HFFc6 (cell line): ENCODE data around the gene LRRN2. TPM values are rescaled to one million over a fixed set of nuclear protein-coding genes. Genes with fewer than 3 reads are reported as not detected.

Source experiments
- DNase-seq: peaks from one replicate; pipeline ENCODE4 v3.0.0-alpha.2; 2018
- H3K27ac Mint-ChIP-seq: 2 replicates; pipeline ENCODE4 v1.8.0; 2020; ENCODE audit warnings: mild to moderate bottlenecking, mixed read lengths
- H3K27me3 Mint-ChIP-seq: 2 replicates; pipeline ENCODE4 v1.8.0; 2021; ENCODE audit warnings: mild to moderate bottlenecking, moderate library complexity, mixed read lengths; ENCODE audit not compliant: insufficient read depth
- H3K36me3 Mint-ChIP-seq: 2 replicates; pipeline ENCODE4 v1.8.0; 2021; ENCODE audit warnings: low read depth, mixed read lengths
- H3K4me1 Mint-ChIP-seq: 2 replicates; pipeline ENCODE4 v1.8.0; 2020; ENCODE audit warnings: low read depth, mixed read lengths
- H3K4me3 Mint-ChIP-seq: 2 replicates; pipeline ENCODE4 v1.8.0; 2020; ENCODE audit warnings: mild to moderate bottlenecking, moderate library complexity, mixed read lengths
- H3K9me3 Mint-ChIP-seq: 2 replicates; pipeline ENCODE4 v1.8.0; 2020; ENCODE audit warnings: mild to moderate bottlenecking, mixed read lengths
- total RNA-seq, 6 experiments: library from RNA; stranded (reverse); fragmentation: NEBNext Ultra II Directional; extraction: Animal tissue kit (Norgen Biotek cat#: 25700); gene quantifications; 2 replicates in 1 of 6; 3 replicates in 5 of 6; pipeline ENCODE4 v1.2.3, GENCODE V29; 2021
- TF ChIP-seq, protein P1 (sequence below): fragments of 200-600 bp; sonication (generic); IDR thresholded peaks from 2 replicates; pipeline ENCODE4 v1.5.0; 2021; ENCODE audit warnings: antibody characterized with exemption, mild to moderate bottlenecking

Gene LRRN2
- total RNA-seq, 6 experiments from 2014 or later = not detected

DNA sequence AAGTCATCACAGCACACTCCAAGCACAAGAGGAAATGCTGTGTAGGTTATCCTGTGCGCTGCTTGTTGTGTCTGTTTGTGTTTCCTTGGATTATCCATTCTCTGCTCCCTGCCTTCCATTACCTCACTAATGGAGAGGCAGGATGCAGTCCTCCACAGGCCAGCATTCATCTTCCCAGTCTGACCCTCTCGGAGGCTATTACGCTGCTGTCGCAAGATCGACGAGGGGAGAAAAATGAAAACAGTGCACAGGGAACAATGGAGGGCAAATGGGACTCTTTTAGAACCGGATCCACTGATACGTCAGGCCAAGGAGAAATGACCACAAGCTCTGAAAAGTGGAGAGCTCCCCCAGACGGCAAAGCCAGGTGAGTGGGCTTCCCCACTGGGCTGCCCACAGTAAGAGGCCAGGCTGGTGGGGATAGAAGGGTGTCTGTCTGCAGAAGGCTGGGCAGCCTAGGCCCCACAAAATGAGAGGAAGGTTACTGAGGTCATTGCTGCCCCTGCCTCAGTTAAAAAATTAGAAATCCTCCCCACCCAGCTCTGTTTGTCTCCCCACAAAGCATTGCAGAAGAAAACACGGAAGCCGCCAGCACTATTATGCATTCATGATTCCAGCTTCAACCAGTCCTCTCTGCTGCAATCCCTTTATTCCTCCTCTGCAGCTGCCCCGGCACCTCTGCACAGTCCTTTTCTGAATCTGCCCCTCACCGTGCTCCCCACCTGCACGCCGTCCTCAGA lies 21.7 kb downstream of the LRRN2 start:
- Mint-ChIP-seq H3K27me3 (peaks cover 47% of the 10 kb centered on the region), H3K27ac (no peak overlapping the region), H3K9me3 (no peaks in the 10 kb centered on the region), H3K4me3 (no peak overlapping the region), H3K4me1 (no peaks in the 10 kb centered on the region), H3K36me3 (no peaks in the 10 kb centered on the region)
- TF ChIP-seq, protein P1, sequence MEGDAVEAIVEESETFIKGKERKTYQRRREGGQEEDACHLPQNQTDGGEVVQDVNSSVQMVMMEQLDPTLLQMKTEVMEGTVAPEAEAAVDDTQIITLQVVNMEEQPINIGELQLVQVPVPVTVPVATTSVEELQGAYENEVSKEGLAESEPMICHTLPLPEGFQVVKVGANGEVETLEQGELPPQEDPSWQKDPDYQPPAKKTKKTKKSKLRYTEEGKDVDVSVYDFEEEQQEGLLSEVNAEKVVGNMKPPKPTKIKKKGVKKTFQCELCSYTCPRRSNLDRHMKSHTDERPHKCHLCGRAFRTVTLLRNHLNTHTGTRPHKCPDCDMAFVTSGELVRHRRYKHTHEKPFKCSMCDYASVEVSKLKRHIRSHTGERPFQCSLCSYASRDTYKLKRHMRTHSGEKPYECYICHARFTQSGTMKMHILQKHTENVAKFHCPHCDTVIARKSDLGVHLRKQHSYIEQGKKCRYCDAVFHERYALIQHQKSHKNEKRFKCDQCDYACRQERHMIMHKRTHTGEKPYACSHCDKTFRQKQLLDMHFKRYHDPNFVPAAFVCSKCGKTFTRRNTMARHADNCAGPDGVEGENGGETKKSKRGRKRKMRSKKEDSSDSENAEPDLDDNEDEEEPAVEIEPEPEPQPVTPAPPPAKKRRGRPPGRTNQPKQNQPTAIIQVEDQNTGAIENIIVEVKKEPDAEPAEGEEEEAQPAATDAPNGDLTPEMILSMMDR = no peak
- DNase-seq = no peak

DNA sequence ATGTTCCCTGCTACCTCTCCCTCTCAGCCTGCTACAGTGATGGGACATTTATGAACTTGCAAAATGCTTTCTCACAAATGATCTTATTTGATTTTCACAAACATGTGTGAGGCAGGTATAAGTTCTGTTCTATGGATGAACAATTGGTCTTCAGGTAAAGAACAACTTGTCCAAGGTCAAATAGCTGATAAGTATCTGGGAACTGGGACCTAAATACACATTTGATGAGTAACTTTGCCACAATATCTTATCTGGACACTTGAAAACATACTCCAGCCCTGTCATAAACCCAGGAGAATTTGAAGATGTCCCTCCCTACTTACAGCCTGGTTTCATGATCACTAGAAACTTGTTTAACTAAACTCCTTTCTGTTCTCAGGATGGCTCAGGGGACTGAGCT lies 23.0 kb downstream of the LRRN2 start:
- H3K36me3 Mint-ChIP-seq = no peaks in the 10 kb centered on the region
- no peaks in the 10 kb centered on the region for H3K9me3 Mint-ChIP-seq
- H3K27me3 Mint-ChIP-seq = peaks cover 43% of the 10 kb centered on the region
- H3K4me3 Mint-ChIP-seq = no peak overlapping the region
- TF ChIP-seq, protein P1 = no peak
- no peak for DNase-seq
- H3K27ac Mint-ChIP-seq = no peak overlapping the region
- H3K4me1 Mint-ChIP-seq = no peaks in the 10 kb centered on the region

DNA sequence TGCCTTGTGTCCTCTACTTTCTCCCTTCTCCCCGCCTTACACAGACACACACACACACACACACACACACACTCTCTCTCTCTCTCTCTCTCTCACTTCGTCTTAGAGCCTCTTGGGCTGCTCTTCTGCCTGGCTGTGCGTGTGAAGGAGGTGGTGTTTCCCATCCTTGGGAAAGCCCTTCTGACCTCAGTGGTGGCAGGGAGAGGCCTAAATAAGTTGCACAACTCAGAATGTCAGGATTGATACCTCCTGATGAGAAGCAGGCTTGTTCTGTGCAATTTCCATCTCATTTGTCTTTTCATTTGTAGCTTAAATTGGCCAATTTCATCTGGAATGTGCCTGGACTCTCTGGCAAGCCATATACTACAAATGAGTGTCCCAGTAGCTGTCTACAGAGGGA lies 25.0 kb downstream of the LRRN2 start:
- H3K27ac Mint-ChIP-seq = no peak overlapping the region

GRCh38 chr1:204659056-204659455 lies 26.5 kb downstream of the LRRN2 start:
- Mint-ChIP-seq H3K27me3 (peaks cover 42% of the 10 kb centered on the region), H3K4me3 (no peak overlapping the region), H3K9me3 (no peaks in the 10 kb centered on the region), H3K4me1 (no peaks in the 10 kb centered on the region), H3K27ac (no peak overlapping the region), H3K36me3 (no peaks in the 10 kb centered on the region)
- peak; percentile 32 for DNase-seq
- TF ChIP-seq, protein P1 = no peak

More for the DNA sequence above, 25.0 kb downstream of the LRRN2 start:
- no peaks in the 10 kb centered on the region for H3K9me3 Mint-ChIP-seq
- H3K27me3 Mint-ChIP-seq = peaks cover 47% of the 10 kb centered on the region
- TF ChIP-seq, protein P1 = no peak
- H3K36me3 Mint-ChIP-seq = no peaks in the 10 kb centered on the region
- H3K4me1 Mint-ChIP-seq = no peaks in the 10 kb centered on the region
- no peak for DNase-seq
- H3K4me3 Mint-ChIP-seq = no peak overlapping the region

GRCh38 chr1:204658295-204658694 lies 27.2 kb downstream of the LRRN2 start:
- Mint-ChIP-seq H3K36me3 (no peaks in the 10 kb centered on the region), H3K4me1 (no peaks in the 10 kb centered on the region), H3K27me3 (peaks cover 38% of the 10 kb centered on the region), H3K27ac (no peak overlapping the region), H3K4me3 (no peak overlapping the region), H3K9me3 (no peaks in the 10 kb centered on the region)
- TF ChIP-seq, protein P1 = no peak
- DNase-seq = no peak
